HEK293 (cell line): Measurements from ENCODE around the gene PLEKHG2.

Experiments used
- CTCF ChIA-PET: fragments of 350-600 bp; formaldehyde crosslinking; extraction: SDS; loops from one replicate; lab custom pipeline; 2021; ENCODE audit warnings: antibody characterized with exemption; lab: Yijun Ruan, JAX
- POLR2A ChIA-PET: fragments of 300-600 bp; formaldehyde crosslinking; extraction: SDS; loops from one replicate; lab custom pipeline; 2020; ENCODE audit warnings: antibody characterized with exemption, inconsistent platforms; lab: Yijun Ruan, JAX
- H3K27ac ChIP-seq: fragments of 200-500 bp; sonication (Bioruptor generic); 2 replicates; pipeline ENCODE4 v1.5.1; 2014; ENCODE audit warnings: low read depth, low read length, control low read depth, inconsistent platforms; ENCODE audit errors: extremely low read depth
- H3K36me3 ChIP-seq, 2 experiments: fragments of 200-500 bp in 1 of 2; sonication (Bioruptor generic) in 1 of 2; 1 replicate in 1 of 2; 2 replicates in 1 of 2; pipeline ENCODE4 v1.5.1; 2014 to 2017; ENCODE audit warnings: inconsistent platforms in 2 of 2, low read length in 2 of 2; ENCODE audit not compliant: control insufficient read depth in 2 of 2, insufficient read depth in 1 of 2
- H3K4me1 ChIP-seq: fragments of 200-500 bp; sonication (Bioruptor generic); 2 replicates; pipeline ENCODE4 v1.5.1; 2014; ENCODE audit warnings: mild to moderate bottlenecking, low read length, inconsistent platforms; ENCODE audit not compliant: control insufficient read depth, insufficient read depth
- H3K4me3 ChIP-seq: 2 replicates; pipeline ENCODE4 v1.5.1; 2011; ENCODE audit warnings: low read depth, mild to moderate bottlenecking, control low read depth, low read length, moderate library complexity
- H3K9me3 ChIP-seq: fragments of 200-500 bp; sonication (Bioruptor generic); 2 replicates; pipeline ENCODE4 v1.5.1; 2014; ENCODE audit warnings: low read depth, low read length, inconsistent platforms; ENCODE audit not compliant: control insufficient read depth, insufficient read depth
- AEBP2 ChIP-seq: fragments of 450-650 bp; formaldehyde crosslinking; IDR thresholded peaks from 2 replicates; pipeline ENCODE4 v1.5.1; 2016; ENCODE audit warnings: missing biosample characterization, missing genetic modification characterization, borderline replicate concordance
- HIC1 ChIP-seq: fragments of 450-650 bp; formaldehyde crosslinking; IDR thresholded peaks from 2 replicates; pipeline ENCODE4 v1.5.1; 2016; ENCODE audit warnings: missing biosample characterization, missing genetic modification characterization
- HOXD13 ChIP-seq: sonication (generic); formaldehyde crosslinking; IDR thresholded peaks from 2 replicates; pipeline ENCODE4 v1.8.0; 2022; ENCODE audit warnings: missing genetic modification reagents, borderline replicate concordance
- KLF1 ChIP-seq: fragments of 450-650 bp; formaldehyde crosslinking; IDR thresholded peaks from 2 replicates; pipeline ENCODE4 v1.5.1; 2016; ENCODE audit warnings: missing biosample characterization, missing genetic modification characterization
- KLF10 ChIP-seq: fragments of 450-650 bp; IDR thresholded peaks from 2 replicates; pipeline ENCODE4 v1.5.1; 2018; ENCODE audit warnings: missing biosample characterization, mild to moderate bottlenecking, missing genetic modification characterization
- KLF8 ChIP-seq: fragments of 450-650 bp; formaldehyde crosslinking; IDR thresholded peaks from 2 replicates; pipeline ENCODE4 v1.5.1; 2016; ENCODE audit warnings: missing biosample characterization, missing genetic modification characterization
- OSR2 ChIP-seq: fragments of 450-650 bp; formaldehyde crosslinking; IDR thresholded peaks from 2 replicates; pipeline ENCODE4 v1.5.1; 2016; ENCODE audit warnings: missing biosample characterization, missing genetic modification characterization
- OVOL3 ChIP-seq: fragments of 450-650 bp; formaldehyde crosslinking; IDR thresholded peaks from 2 replicates; pipeline ENCODE4 v1.5.1; 2016; ENCODE audit warnings: missing biosample characterization, missing genetic modification characterization
- PBX3 ChIP-seq: sonication (generic); formaldehyde crosslinking; IDR thresholded peaks from 2 replicates; pipeline ENCODE4 v1.8.1; 2022; ENCODE audit warnings: mild to moderate bottlenecking, moderate library complexity, missing genetic modification reagents
- TSHZ1 ChIP-seq: fragments of 450-650 bp; formaldehyde crosslinking; IDR thresholded peaks from 2 replicates; pipeline ENCODE4 v1.5.1; 2016; ENCODE audit warnings: missing biosample characterization, missing genetic modification characterization, borderline replicate concordance
- YY1 ChIP-seq: fragments of 450-650 bp; formaldehyde crosslinking; IDR thresholded peaks from 2 replicates; pipeline ENCODE4 v1.5.1; 2018; ENCODE audit warnings: missing biosample characterization, missing genetic modification characterization
- ZBTB6 ChIP-seq: fragments of 450-650 bp; formaldehyde crosslinking; IDR thresholded peaks from 2 replicates; pipeline ENCODE4 v1.5.1; 2017; ENCODE audit warnings: missing biosample characterization, missing genetic modification characterization
- ZBTB8A ChIP-seq: fragments of 450-650 bp; formaldehyde crosslinking; IDR thresholded peaks from 2 replicates; pipeline ENCODE4 v1.5.1; 2016; ENCODE audit warnings: missing biosample characterization, missing genetic modification characterization
- ZNF10 ChIP-seq: fragments of 450-650 bp; formaldehyde crosslinking; IDR thresholded peaks from 2 replicates; pipeline ENCODE4 v1.5.1; 2017; ENCODE audit warnings: missing biosample characterization, missing genetic modification characterization
- ZNF132 ChIP-seq: fragments of 450-650 bp; formaldehyde crosslinking; IDR thresholded peaks from 2 replicates; pipeline ENCODE4 v1.5.1; 2017; ENCODE audit warnings: missing biosample characterization, missing genetic modification characterization, borderline replicate concordance
- ZNF292 ChIP-seq: fragments of 450-650 bp; formaldehyde crosslinking; IDR thresholded peaks from 2 replicates; pipeline ENCODE4 v1.5.1; 2016; ENCODE audit warnings: low read depth, missing biosample characterization, missing genetic modification characterization, borderline replicate concordance
- ZNF354C ChIP-seq: fragments of 450-650 bp; formaldehyde crosslinking; IDR thresholded peaks from 2 replicates; pipeline ENCODE4 v1.5.1; 2016; ENCODE audit warnings: missing biosample characterization, missing genetic modification characterization, low read depth, borderline replicate concordance
- ZNF366 ChIP-seq: fragments of 450-650 bp; formaldehyde crosslinking; conservative IDR thresholded peaks from 2 replicates; pipeline ENCODE4 v1.5.1; 2016; ENCODE audit warnings: missing biosample characterization, missing genetic modification characterization
- ZNF394 ChIP-seq: fragments of 450-650 bp; formaldehyde crosslinking; IDR thresholded peaks from 2 replicates; pipeline ENCODE4 v1.5.1; 2016; ENCODE audit warnings: missing biosample characterization, missing genetic modification characterization, mild to moderate bottlenecking, moderate library complexity, borderline replicate concordance
- ZNF423 ChIP-seq: fragments of 450-650 bp; formaldehyde crosslinking; IDR thresholded peaks from 2 replicates; pipeline ENCODE4 v1.5.1; 2016; ENCODE audit warnings: missing biosample characterization, missing genetic modification characterization
- ZNF426 ChIP-seq: fragments of 450-650 bp; formaldehyde crosslinking; IDR thresholded peaks from 2 replicates; pipeline ENCODE4 v1.5.1; 2017; ENCODE audit warnings: missing biosample characterization, missing genetic modification characterization, mild to moderate bottlenecking, inconsistent platforms, moderate library complexity
- ZNF529 ChIP-seq: fragments of 450-650 bp; formaldehyde crosslinking; IDR thresholded peaks from 2 replicates; pipeline ENCODE4 v1.5.1; 2017; ENCODE audit warnings: missing genetic modification characterization, missing biosample characterization; ENCODE audit not compliant: insufficient replicate concordance
- ZNF558 ChIP-seq: fragments of 450-650 bp; formaldehyde crosslinking; IDR thresholded peaks from 2 replicates; pipeline ENCODE4 v1.5.1; 2016; ENCODE audit warnings: missing biosample characterization, missing genetic modification characterization
- ZNF560 ChIP-seq: fragments of 450-650 bp; formaldehyde crosslinking; IDR thresholded peaks from 2 replicates; pipeline ENCODE4 v1.5.1; 2017; ENCODE audit warnings: missing biosample characterization, missing genetic modification characterization, borderline replicate concordance
- ZNF580 ChIP-seq: fragments of 450-650 bp; formaldehyde crosslinking; IDR thresholded peaks from 2 replicates; pipeline ENCODE4 v1.5.1; 2016; ENCODE audit warnings: missing biosample characterization, missing genetic modification characterization
- ZNF664 ChIP-seq: fragments of 450-650 bp; formaldehyde crosslinking; IDR thresholded peaks from 2 replicates; pipeline ENCODE4 v1.5.1; 2016; ENCODE audit warnings: missing biosample characterization, missing genetic modification characterization
- ZNF776 ChIP-seq: fragments of 450-650 bp; formaldehyde crosslinking; IDR thresholded peaks from 2 replicates; pipeline ENCODE4 v1.5.0; 2017; ENCODE audit warnings: missing biosample characterization, missing genetic modification characterization, borderline replicate concordance

Gene PLEKHG2

GRCh38 chr19:39407660-39408391 is 4.6 kb upstream of the PLEKHG2 start:
- peaks cover 0 to 3% of the 10 kb centered on the region in 2 experiments; a peak in 1 of 3 replicates for H3K36me3 ChIP-seq
- ChIA-PET POLR2A (interaction anchor here (1.2 to 11.2 kb wide), 4 partner anchors 9 to 125 kb away, joined by 3 to 175 read pairs (median 84); partner anchors contain the start of genes EID2B, MED29, PAF1 and RPS16), CTCF (interaction anchor here (0.6 to 4.6 kb wide), 6 partner anchors 10 to 85 kb away, joined by 3 to 41 read pairs (median 3); no protein-coding TSS in a partner anchor)
- H3K27ac ChIP-seq: no peak overlapping the region
- peak overlapping the region; percentile 61 for H3K4me3 ChIP-seq
- H3K9me3 ChIP-seq: no peaks in the 10 kb centered on the region
- peaks cover 51% of the 10 kb centered on the region for H3K4me1 ChIP-seq
- TF ChIP-seq PBX3 (no peak), TSHZ1 (tag by site-specific recombination) (no peak), ZNF354C (tag by site-specific recombination) (no peak), ZNF560 (no peak), ZNF664 (tag by site-specific recombination) (no peak), ZBTB8A (tag by site-specific recombination) (0 out of 2 replicates have a peak, but pooled peaks have one; percentile 13), KLF10 (tag by site-specific recombination) (no peak), ZNF10 (peak; percentile 57; the same call in 1 of the 2 replicates), YY1 (tag by site-specific recombination) (no peak), ZNF366 (tag by site-specific recombination) (no peak), KLF8 (tag by site-specific recombination) (0 out of 2 replicates have a peak, but pooled peaks have one; percentile 2), ZNF529 (no peak), ZNF394 (tag by site-specific recombination) (peak; percentile 21; the same call in 1 of the 2 replicates), KLF1 (tag by site-specific recombination) (peak; percentile 71), HIC1 (tag by site-specific recombination) (peak; percentile 99), ZNF423 (tag by site-specific recombination) (0 out of 2 replicates have a peak, but pooled peaks have one; percentile 41), ZNF776 (tag by site-specific recombination) (no peak), ZNF580 (tag by site-specific recombination) (no peak), OVOL3 (no peak), AEBP2 (tag by site-specific recombination) (no peak), ZNF426 (no peak), HOXD13 (CRISPR knock-in tag) (no peak), ZNF292 (tag by site-specific recombination) (no peak), ZNF558 (no peak), ZNF132 (tag by site-specific recombination) (no peak), ZBTB6 (tag by site-specific recombination) (no peak), OSR2 (tag by site-specific recombination) (no peak)
